ENCODE measurements around the gene FAM111A. TPM values are rescaled to one million over a fixed set of nuclear protein-coding genes. Genes with fewer than 3 reads are reported as not detected.
"Not testable (repeated sequence)": the region's sequence is repeated elsewhere in the genome, so short reads cannot be mapped to it uniquely, and the experiment has no call there.

FAM111A gene
- total and polyA plus RNA-seq, 10 of the 15 experiments (the other 5 are each of a cell fraction or from before 2014, with no cell fraction given) = 26.6 to 95.0 (median 67.5) TPM

DNA sequence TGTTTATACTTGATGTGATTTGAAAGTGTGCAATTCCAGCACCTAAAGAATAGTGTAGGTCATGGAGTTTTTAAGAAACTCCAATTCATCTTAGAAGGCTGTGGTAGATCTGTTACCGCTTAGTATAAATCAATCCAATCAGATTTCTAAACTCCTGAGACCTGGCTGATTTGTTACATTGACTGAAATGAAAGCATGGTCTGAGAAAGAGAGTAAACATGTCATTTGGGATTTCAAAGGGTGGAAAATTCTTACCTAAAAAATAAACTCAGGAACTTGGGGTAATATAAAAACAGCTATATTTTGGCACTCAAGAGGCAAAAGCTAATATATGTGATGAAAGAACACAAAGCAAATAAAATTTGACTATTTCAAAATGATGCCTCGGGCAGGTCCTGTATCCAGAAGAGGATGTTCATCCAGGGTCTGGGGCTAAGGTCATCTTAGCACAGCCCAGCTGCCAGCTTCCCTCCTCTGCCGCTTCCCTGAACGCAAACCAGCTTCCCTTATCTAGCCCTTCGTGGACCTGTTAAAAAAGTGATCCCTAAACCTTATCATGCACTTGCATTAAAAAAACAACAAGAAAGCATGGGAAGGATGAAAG is 46.6 kb upstream of the FAM111A start:
- CTCF ChIA-PET = interaction anchor here (0.6 to 4.0 kb wide), 15 partner anchors 10 to 138 kb away, joined by 3 to 41 read pairs (median 7); partner anchors contain the start of genes FAM111A and FAM111B
- H3K36me3 ChIP-seq (ENCODE audit: control insufficient read depth in 2 of 2, insufficient read depth in 2 of 2, low read length in 1 of 2); FAIRE-seq; in situ Hi-C loops (cut with MboI); H3K4me2 ChIP-seq (ENCODE audit: control insufficient read depth, insufficient read depth); H3K79me2 ChIP-seq (ENCODE audit: control insufficient read depth, insufficient read depth, low read length); BruUV-seq (replicated peaks); H3K9me3 ChIP-seq (replicated peaks; ENCODE audit: control insufficient read depth, insufficient read depth, low read length); H3K4me3 ChIP-seq; H4K20me1 ChIP-seq (ENCODE audit: control insufficient read depth, insufficient read depth); DNase-seq (ENCODE audit: low read depth, low spot score); H3K27ac ChIP-seq (ENCODE audit: control insufficient read depth, insufficient read depth); H2AFZ ChIP-seq (ENCODE audit: control insufficient read depth, low read depth, low read length); H3K27me3 ChIP-seq (replicated peaks in 1 of 2; ENCODE audit: control insufficient read depth in 2 of 2, insufficient read depth in 2 of 2, low read length in 1 of 2); H3K9ac ChIP-seq (ENCODE audit: control insufficient read depth, insufficient read depth, low read length); ATAC-seq: not testable (repeated sequence)
- POLR2A ChIA-PET = interaction anchor here (0.6 to 0.7 kb wide), 2 partner anchors 11 to 14 kb away, joined by 3 read pairs; no protein-coding TSS in a partner anchor
- RAD21 ChIA-PET (ENCODE audit: unreplicated experiment) = interaction anchor here (1.0 to 2.5 kb wide), 4 partner anchors 38 to 62 kb away, joined by 3 to 14 read pairs (median 4); no protein-coding TSS in a partner anchor
- intact Hi-C loops (cut with micrococcal nuclease; ENCODE audit: unreplicated experiment) = loop anchor here (2.0 kb wide), 1 partner anchor 37 kb away; no protein-coding TSS in a partner anchor
- SMC1A ChIA-PET (ENCODE audit: uncharacterized antibody, unreplicated experiment) = interaction anchor here (0.7 to 2.9 kb wide), 7 partner anchors 13 to 335 kb away, joined by 3 to 18 read pairs (median 7); no protein-coding TSS in a partner anchor
- 87% methylated on average over 5 of the region's 5 CpGs for WGBS (ENCODE audit: insufficient coverage, insufficient replicate concordance, low lambda C conversion rate, missing lambda C conversion rate)
- H3K4me1 ChIP-seq (ENCODE audit: control insufficient read depth, insufficient read depth, low read length) = peaks cover 22% of the 10 kb centered on the region

DNA sequence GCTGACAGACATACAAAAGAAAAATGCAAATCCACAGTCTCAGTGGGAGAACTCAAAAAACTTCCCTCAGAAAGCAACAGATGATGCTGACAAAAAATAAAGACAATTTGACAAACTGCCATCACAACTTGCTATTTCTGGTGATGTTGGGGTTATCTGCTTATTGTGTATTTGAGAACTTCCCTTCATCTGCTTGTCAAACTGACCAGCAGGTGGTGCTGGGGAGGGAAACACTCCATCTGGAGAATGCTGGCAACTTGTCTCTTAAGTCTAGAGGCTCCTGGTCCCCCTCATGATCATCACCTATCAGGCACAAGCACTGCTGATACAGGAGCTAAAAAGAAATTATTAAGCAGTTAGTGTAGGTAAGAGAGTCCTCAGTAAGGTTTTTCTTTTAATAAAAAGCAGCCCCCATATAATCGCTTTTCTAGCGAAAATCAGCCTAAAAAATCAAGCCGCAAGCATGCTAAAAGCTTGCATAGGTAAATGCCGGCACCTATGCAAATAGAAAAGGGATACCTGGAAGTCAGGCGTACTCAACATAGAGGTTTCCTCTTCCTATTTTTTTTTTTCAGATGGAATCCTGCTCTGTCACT is 45.4 kb upstream of the FAM111A start:
- in situ Hi-C loops (cut with MboI) = no loop called here
- POLR2A ChIA-PET = interaction anchor here (1.1 to 1.4 kb wide), 2 partner anchors 11 to 47 kb away, joined by 4 to 11 read pairs; partner anchors contain the start of gene FAM111B
- H3K4me3 ChIP-seq = 0 out of 2 replicates have a peak overlapping the region, but pooled peaks have one; percentile 3

More for the DNA sequence above, 45.4 kb upstream of the FAM111A start:
- H3K27me3 ChIP-seq (replicated peaks in 1 of 2; ENCODE audit: control insufficient read depth in 2 of 2, insufficient read depth in 2 of 2, low read length in 1 of 2) = no peaks in the 10 kb centered on the region
- H3K9me3 ChIP-seq (replicated peaks; ENCODE audit: control insufficient read depth, insufficient read depth, low read length) = no peaks in the 10 kb centered on the region; the same call in 2 of the 3 replicates
- FAIRE-seq (no peak), DNase-seq (ENCODE audit: low read depth, low spot score) (no peak), ATAC-seq (peak; percentile 70)
- intact Hi-C loops (cut with micrococcal nuclease; ENCODE audit: unreplicated experiment) = loop anchor here (1.0 to 2.0 kb wide), 2 partner anchors 38 to 39 kb away; no protein-coding TSS in a partner anchor
- WGBS (ENCODE audit: insufficient coverage, insufficient replicate concordance, low lambda C conversion rate, missing lambda C conversion rate) = 55% methylated on average over 5 of the region's 5 CpGs
- ChIA-PET CTCF (interaction anchor here (1.0 to 4.0 kb wide), 17 partner anchors 9 to 492 kb away, joined by 3 to 41 read pairs (median 7); partner anchors contain the start of genes FAM111A and FAM111B), SMC1A (ENCODE audit: uncharacterized antibody, unreplicated experiment) (interaction anchor here (0.8 to 2.9 kb wide), 8 partner anchors 10 to 61 kb away, joined by 3 to 18 read pairs (median 8); partner anchors contain the start of genes FAM111A and FAM111B), RAD21 (ENCODE audit: unreplicated experiment) (interaction anchor here (0.9 to 2.5 kb wide), 6 partner anchors 10 to 61 kb away, joined by 3 to 14 read pairs (median 4); no protein-coding TSS in a partner anchor)
- H3K36me3 ChIP-seq (ENCODE audit: control insufficient read depth in 2 of 2, insufficient read depth in 2 of 2, low read length in 1 of 2) = no peaks in the 10 kb centered on the region
- no TSS peak for BruUV-seq (replicated peaks)
- peaks cover 2% of the 10 kb centered on the region for H3K79me2 ChIP-seq (ENCODE audit: control insufficient read depth, insufficient read depth, low read length)
- no peak overlapping the region; the same call in 1 of the 2 replicates for H3K9ac ChIP-seq (ENCODE audit: control insufficient read depth, insufficient read depth, low read length)
- H3K27ac ChIP-seq (ENCODE audit: control insufficient read depth, insufficient read depth) = peak overlapping the region; percentile 53
- peak overlapping the region; percentile 44 for H2AFZ ChIP-seq (ENCODE audit: control insufficient read depth, low read depth, low read length)
- peak overlapping the region; percentile 66 for H3K4me2 ChIP-seq (ENCODE audit: control insufficient read depth, insufficient read depth)
- TF ChIP-seq, protein P1, sequence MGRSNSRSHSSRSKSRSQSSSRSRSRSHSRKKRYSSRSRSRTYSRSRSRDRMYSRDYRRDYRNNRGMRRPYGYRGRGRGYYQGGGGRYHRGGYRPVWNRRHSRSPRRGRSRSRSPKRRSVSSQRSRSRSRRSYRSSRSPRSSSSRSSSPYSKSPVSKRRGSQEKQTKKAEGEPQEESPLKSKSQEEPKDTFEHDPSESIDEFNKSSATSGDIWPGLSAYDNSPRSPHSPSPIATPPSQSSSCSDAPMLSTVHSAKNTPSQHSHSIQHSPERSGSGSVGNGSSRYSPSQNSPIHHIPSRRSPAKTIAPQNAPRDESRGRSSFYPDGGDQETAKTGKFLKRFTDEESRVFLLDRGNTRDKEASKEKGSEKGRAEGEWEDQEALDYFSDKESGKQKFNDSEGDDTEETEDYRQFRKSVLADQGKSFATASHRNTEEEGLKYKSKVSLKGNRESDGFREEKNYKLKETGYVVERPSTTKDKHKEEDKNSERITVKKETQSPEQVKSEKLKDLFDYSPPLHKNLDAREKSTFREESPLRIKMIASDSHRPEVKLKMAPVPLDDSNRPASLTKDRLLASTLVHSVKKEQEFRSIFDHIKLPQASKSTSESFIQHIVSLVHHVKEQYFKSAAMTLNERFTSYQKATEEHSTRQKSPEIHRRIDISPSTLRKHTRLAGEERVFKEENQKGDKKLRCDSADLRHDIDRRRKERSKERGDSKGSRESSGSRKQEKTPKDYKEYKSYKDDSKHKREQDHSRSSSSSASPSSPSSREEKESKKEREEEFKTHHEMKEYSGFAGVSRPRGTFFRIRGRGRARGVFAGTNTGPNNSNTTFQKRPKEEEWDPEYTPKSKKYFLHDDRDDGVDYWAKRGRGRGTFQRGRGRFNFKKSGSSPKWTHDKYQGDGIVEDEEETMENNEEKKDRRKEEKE (IDR thresholded peaks at IDR 0.05) = no peak
- TF ChIP-seq CTCF (IDR thresholded peaks at IDR 0.05 in 2 of 3, conservative IDR thresholded peaks at IDR 0.05 in 1 of 3; ENCODE audit: control insufficient read depth in 2 of 3, extremely low read depth in 1 of 3, insufficient read depth in 1 of 3, low read depth in 3 of 3, low read length in 3 of 3) = peak; percentile 51 to 67 (median 63)
- TF ChIP-seq NFYB (IDR thresholded peaks at IDR 0.05; ENCODE audit: insufficient read depth, low read depth, low read length) = no peak
- peak; percentile 60 for TF ChIP-seq SMC3 (IDR thresholded peaks at IDR 0.05; ENCODE audit: borderline replicate concordance, low read length)
- no peak for TF ChIP-seq ZNF384 (IDR thresholded peaks at IDR 0.05; ENCODE audit: borderline replicate concordance, low read depth, low read length)
- peak; percentile 50 for TF ChIP-seq RAD21 (IDR thresholded peaks at IDR 0.05; ENCODE audit: insufficient read depth, low read depth, low read length)
- no peak for TF ChIP-seq ATF3 (IDR thresholded peaks at IDR 0.05; ENCODE audit: borderline replicate concordance, extremely low read depth, low read depth, low read length)
- peaks cover 22% of the 10 kb centered on the region for H3K4me1 ChIP-seq (ENCODE audit: control insufficient read depth, insufficient read depth, low read length)
- no peaks in the 10 kb centered on the region for H4K20me1 ChIP-seq (ENCODE audit: control insufficient read depth, insufficient read depth)

All from GM12878 (cell line).